ENCODE measurements around the gene CCDC91.
"Not testable (repeated sequence)": the region's sequence is repeated elsewhere in the genome, so short reads cannot be mapped to it uniquely, and the experiment has no call there.

The CCDC91 gene

GRCh38 chr12:28459481-28459880 lies 269.2 kb downstream of the CCDC91 start:
- no peak for DNase-seq (ENCODE audit: low spot score)

DNA sequence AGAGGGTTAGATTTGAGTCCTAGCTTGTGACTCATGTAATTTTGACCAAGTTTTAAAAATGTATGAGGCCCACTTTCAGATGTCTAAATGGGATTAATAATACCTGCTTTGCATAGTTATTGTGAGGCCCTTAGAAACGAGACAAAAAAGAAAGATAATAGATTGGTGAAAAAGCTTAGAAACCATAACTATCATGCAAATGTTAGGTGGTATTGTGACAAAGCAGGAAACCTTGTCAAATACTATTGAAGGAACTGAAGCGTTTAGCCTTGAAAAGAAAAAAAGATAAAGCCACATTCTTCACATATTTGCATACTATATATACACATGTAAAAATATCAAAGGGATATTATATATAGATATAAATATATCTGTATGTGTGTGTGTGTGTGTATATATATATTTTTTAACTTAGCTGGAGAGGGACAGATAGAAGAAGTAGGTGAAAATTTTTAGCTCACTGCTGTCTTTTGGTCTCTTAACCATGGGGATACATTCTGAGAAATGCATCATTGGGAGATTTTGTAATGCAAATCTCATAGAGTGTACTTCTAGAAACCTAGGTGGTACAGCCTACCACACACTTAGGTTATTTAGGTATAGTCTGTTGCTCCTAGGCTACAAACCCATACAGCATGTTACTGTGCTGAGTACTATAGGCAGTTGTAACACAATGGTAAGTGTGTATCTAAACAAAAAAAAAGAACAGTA lies 270.3 kb downstream of the CCDC91 start:
- no peak for DNase-seq (ENCODE audit: low spot score)

- DNase-seq (ENCODE audit: low spot score) = no peak
Measured at GRCh38 chr12:28463396-28463795, 273.1 kb downstream of the CCDC91 start.

DNA sequence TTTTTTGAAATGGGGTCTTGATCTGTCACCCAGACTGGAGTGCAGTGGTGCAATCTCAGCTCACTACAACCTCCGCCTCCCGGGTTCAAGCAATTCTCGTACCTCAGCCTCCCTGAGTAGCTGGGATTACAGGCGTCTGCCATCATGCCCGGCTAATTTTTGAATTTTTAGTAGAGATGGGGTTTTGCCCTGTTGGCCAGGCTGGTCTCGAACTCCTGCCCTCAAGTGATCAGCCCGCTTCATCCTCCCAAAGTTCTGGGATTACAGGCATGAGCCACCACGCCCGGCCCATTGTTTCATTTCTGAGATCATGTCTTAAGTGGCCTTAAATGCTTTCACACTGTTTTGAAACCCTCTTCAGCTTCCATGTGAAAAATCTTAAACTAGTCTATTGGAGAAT lies 281.5 kb downstream of the CCDC91 start:
- DNase-seq (ENCODE audit: low spot score) = not testable (repeated sequence)

DNA sequence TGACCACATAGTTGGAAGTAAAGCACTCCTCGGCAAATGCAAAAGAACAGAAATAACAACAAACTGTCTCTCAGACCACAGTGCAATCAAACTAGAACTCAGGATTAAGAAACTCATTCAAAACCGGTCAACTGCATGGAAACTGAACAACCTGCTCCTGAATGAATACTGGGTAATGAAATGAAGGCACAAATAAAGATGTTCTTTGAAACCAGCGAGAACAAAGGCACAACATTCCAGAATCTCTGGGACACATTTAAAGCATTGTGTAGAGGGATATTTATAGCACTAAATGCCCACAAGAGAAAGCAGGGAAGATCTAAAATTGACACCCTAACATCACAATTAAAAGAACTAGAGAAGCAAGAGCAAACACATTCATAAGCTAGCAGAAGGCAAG lies 285.9 kb downstream of the CCDC91 start:
- not testable (repeated sequence) for DNase-seq (ENCODE audit: low spot score)

GRCh38 chr12:28479097-28479496 lies 288.8 kb downstream of the CCDC91 start:
- not testable (repeated sequence) for DNase-seq (ENCODE audit: low spot score)

DNA sequence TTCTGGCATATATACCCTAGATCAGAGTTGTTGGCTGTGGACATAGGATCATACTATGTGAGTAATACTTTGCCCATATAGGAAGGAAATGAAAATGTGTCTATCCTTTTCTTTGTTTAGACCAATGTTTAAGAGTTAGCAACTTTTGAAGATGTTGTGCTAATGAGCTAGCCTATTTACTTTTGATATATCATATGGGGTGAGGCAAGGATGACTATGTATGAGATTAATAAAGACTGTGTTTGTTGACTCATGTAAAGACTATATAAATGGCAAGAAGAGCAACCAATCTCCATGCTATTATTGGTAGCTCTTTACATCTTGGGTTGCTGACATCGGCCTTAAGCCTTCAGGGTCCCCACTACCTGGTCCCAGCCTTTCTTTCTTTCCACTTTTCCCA lies 289.4 kb downstream of the CCDC91 start:
- DNase-seq (ENCODE audit: low spot score) = no peak

DNA sequence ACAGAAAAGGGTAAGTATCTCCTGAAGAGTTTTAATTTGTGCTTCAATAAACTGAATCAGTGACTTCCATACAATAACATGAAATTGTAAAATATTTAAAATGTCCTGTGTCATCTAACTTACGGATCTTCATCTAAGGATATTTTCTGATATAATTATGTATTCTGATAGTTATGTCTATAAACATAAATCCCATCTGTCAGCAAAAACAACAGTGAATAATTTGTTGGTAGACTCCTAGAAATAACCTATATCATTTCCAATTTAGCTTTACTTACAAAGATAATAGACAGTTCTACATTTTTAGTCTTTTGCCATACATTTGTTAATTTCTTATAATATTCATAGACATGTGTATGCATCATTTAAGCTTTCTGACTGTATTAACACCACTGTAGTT lies 293.9 kb downstream of the CCDC91 start:
- DNase-seq (ENCODE audit: low spot score) = no peak

GRCh38 chr12:28486521-28486920 lies 296.3 kb downstream of the CCDC91 start:
- DNase-seq (ENCODE audit: low spot score) = no peak

DNA sequence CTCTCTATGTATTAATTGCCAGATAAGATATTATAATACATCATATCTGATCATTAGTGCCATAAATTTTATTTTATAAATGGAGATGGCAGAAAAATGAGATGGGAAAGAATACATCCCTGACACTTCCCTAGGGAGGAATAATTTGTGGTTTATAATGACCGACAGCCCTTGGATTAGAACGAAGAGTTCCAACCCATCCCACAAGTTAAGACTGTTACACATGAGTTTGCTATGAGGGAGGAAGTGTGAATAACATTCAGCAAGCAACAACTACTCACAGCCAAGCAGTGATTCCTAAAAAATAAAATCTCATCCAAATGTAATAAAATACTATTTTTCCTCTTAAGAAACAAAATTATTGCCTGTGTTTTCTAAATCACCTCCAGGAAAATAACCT lies 299.0 kb downstream of the CCDC91 start:
- no peak for DNase-seq (ENCODE audit: low spot score)

GRCh38 chr12:28497889-28498411 lies 307.7 kb downstream of the CCDC91 start:
- no peak for DNase-seq (ENCODE audit: low spot score)

- no peak for DNase-seq (ENCODE audit: low spot score)
Measured at GRCh38 chr12:28498850-28499249, 308.6 kb downstream of the CCDC91 start.

- DNase-seq (ENCODE audit: low spot score) = no peak
Measured at GRCh38 chr12:28500373-28501024, 310.2 kb downstream of the CCDC91 start.

DNA sequence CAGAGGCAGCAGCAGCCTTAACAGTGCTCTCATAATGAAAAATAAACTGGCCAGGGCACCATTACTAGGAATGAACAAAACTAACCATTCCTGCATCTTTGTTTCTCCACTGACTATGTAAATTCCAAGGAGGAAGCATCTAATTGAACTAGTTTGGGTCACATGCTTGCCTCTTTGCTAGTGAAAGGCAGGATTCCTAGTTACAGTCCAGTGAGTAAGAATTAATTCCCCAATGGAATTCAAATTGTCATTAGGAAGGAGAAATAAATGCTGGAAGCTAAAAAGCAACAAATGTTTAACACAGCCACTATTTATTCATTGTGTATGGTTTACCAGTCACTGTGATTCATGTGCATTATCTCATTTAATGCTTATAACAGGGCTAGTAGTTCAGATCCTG lies 316.0 kb downstream of the CCDC91 start:
- no peak for DNase-seq (ENCODE audit: low spot score)

DNA sequence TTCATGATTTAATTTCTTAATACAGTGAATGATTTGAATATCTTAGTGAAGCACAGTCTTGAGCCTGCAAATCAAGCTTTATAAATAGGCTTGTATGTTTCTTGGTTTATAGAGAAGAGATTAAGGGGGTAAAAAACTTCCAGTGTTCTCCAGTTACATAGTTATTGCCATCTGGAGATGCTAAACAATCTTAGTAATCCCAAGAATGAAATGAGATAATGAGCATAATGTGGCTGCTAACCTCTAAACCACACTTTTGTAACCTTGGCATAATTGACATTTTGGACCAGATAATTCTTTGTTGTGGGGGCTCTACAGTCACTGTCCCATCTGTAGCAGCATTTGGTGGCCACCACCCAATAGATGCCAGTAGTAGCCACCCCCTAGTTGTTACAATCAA lies 316.8 kb downstream of the CCDC91 start:
- no peak for DNase-seq (ENCODE audit: low spot score)

DNA sequence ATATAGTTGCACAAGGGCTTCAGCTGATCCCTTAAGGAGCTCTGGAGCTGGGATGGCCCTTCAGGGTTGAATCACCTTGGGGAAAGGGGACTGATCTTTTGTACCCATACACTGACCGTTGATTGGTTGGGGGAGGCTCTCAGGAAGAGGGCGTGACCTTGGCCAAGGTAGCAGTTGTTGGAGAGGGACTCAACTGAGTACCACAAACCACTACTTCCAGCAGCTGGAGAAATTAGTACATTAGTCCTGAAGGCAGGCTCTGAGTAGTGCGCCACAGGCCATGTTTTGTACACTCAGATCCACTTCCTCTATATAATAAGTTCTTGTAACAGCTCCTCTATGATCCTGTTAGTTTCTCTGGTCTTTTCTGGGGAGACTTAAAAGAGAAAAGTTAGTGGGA lies 317.6 kb downstream of the CCDC91 start:
- DNase-seq (ENCODE audit: low spot score) = no peak

- no peak for DNase-seq (ENCODE audit: low spot score)
Measured at GRCh38 chr12:28512406-28512805, 322.1 kb downstream of the CCDC91 start.

- no peak for DNase-seq (ENCODE audit: low spot score)
Measured at GRCh38 chr12:28512876-28513275, 322.6 kb downstream of the CCDC91 start.

DNA sequence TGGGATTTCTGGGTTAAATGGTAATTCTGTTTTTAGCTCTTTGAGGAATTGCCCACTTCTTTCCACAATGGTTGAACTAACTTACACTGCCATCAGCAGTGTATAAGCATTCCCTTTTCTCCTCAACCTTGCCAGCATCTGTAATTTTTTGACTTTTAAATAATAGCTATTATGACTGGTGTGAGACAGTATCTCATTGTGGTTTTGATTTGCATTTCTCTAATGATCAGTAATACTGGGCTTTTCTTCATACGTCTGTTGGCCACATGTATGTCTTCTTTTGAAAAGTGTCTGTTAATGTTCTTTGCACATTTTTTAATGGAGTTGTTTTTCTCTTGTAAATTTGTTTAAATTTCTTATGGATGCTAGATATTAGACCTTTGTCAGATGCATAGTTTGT lies 323.7 kb downstream of the CCDC91 start:
- no peak for DNase-seq (ENCODE audit: low spot score)

GRCh38 chr12:28517101-28517500 lies 326.8 kb downstream of the CCDC91 start:
- DNase-seq (ENCODE audit: low spot score) = no peak

DNA sequence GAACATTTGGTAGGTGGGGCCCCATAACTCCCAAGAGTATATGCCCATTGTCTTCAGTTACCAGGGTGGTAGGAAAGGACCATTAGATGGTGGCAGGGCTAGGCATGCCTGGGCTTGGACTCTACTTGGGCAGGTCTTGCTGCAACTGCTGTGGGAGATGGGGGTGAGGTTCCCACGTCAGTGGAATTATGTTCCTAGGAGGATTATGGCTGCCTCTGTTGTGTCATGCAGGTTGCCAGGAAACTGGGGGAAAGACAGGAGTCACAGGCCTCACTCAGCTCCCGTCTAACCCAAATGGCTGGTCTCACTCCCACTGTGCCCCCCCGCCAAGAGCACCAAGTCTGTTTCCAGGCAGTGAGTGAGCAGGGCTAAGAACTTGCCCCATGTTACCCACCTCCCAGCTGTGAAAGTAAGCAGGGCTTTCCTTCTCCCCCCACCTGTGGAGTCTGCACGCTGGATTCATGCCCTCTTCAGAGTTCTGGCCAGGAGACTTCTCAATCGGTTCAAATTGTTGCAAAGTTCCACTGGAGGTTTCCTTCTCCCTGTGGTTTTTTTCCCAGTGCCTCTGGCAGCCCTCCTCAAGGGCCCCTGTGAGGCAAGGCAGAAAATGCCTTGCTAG lies 337.5 kb downstream of the CCDC91 start:
- DNase-seq (ENCODE audit: low spot score) = no peak

DNA sequence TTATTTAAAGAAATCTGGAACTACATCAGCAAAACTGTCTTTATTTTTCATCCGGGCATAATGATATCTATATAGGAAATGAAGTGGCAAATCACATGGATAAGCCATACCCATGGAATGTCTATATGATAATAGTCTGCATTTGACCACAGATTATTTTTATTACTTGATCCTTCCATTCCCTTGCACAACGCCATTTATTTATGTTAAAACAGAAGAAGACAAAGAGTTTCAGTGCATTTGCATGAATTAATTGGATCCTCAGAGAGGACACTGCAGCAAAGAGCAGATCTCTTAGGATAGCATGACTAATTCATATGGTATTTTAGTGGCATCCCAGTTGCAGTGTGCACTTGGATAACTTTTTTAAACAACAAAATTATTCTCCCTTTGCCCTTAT lies 345.0 kb downstream of the CCDC91 start:
- DNase-seq (ENCODE audit: low spot score) = no peak

GRCh38 chr12:28536088-28536487 lies 345.8 kb downstream of the CCDC91 start:
- DNase-seq (ENCODE audit: low spot score) = no peak

Data from hematopoietic multipotent progenitor cell treated with erythropoietin and hydrocortisone succinate and interleukin-3 and kit ligand, for 15 days (in vitro differentiated cells).